Osteoblast (primary cell): Measurements from ENCODE around the gene DDX24. TPM values are rescaled to one million over a fixed set of nuclear protein-coding genes. Genes with fewer than 3 reads are reported as not detected.

Experiments used
- DNase-seq: peaks from one replicate; pipeline ENCODE4 v3.0.0; 2011; ENCODE audit warnings: low spot score, mixed read lengths; ENCODE audit not compliant: insufficient read length; ENCODE audit errors: missing footprints
- H2AFZ ChIP-seq: 2 replicates; pipeline ENCODE4 v1.6.0; 2011; ENCODE audit warnings: mild to moderate bottlenecking, low read length
- H3K27ac ChIP-seq: 2 replicates; pipeline ENCODE4 v1.5.1; 2011; ENCODE audit warnings: mild to moderate bottlenecking, low read depth, low read length, moderate library complexity
- H3K27me3 ChIP-seq: 2 replicates; pipeline ENCODE4 v1.6.0; 2012; ENCODE audit warnings: mild to moderate bottlenecking, control low read depth, inconsistent platforms, low read length, moderate library complexity; ENCODE audit not compliant: insufficient read depth
- H3K36me3 ChIP-seq: 2 replicates; pipeline ENCODE4 v1.5.1; 2011; ENCODE audit warnings: mild to moderate bottlenecking, low read length, control low read depth, moderate library complexity; ENCODE audit not compliant: insufficient read depth
- H3K4me1 ChIP-seq: 2 replicates; pipeline ENCODE4 v1.5.1; 2011; ENCODE audit warnings: mild to moderate bottlenecking, low read length, control low read depth, moderate library complexity; ENCODE audit not compliant: insufficient read depth
- H3K4me2 ChIP-seq: 2 replicates; pipeline ENCODE4 v1.6.0; 2011; ENCODE audit warnings: mild to moderate bottlenecking, low read length; ENCODE audit not compliant: insufficient read depth
- H3K4me3 ChIP-seq: fragments of 200-600 bp; sonication (generic); 3 replicates; pipeline ENCODE4 v1.5.1; 2012; ENCODE audit warnings: mild to moderate bottlenecking, low read length, inconsistent platforms; ENCODE audit not compliant: insufficient read depth
- H3K79me2 ChIP-seq: 2 replicates; pipeline ENCODE4 v1.6.0; 2012; ENCODE audit warnings: mild to moderate bottlenecking, low read length, control low read depth, inconsistent platforms; ENCODE audit not compliant: insufficient read depth
- H3K9me3 ChIP-seq: 2 replicates; pipeline ENCODE4 v1.5.1; 2011; ENCODE audit warnings: low read depth, low read length, control low read depth
- H4K20me1 ChIP-seq: 2 replicates; pipeline ENCODE4 v1.6.0; 2012; ENCODE audit warnings: mild to moderate bottlenecking, low read length, control low read depth; ENCODE audit not compliant: insufficient read depth
- CTCF ChIP-seq: IDR thresholded peaks from 2 replicates; pipeline ENCODE4 v1.5.1; 2011; ENCODE audit warnings: mild to moderate bottlenecking, low read depth, low read length, moderate library complexity; ENCODE audit errors: extremely low read depth
- total RNA-seq: library from RNA; depleted of rRNA; stranded (reverse); fragments of >200 nt; gene quantifications from 2 replicates; pipeline ENCODE4 v1.2.3, GENCODE V29; 2012

The DDX24 gene
- total RNA-seq, 1 donor, result 134 TPM

GRCh38 chr14:94100847-94101246, 19.8 kb upstream of the DDX24 start:
- Histone ChIP-seq H3K27ac (peak overlapping the region; percentile 20), H2AFZ (no peak overlapping the region), H3K9me3 (no peaks in the 10 kb centered on the region), H3K79me2 (no peaks in the 10 kb centered on the region), H4K20me1 (no peaks in the 10 kb centered on the region), H3K4me1 (peaks cover 16% of the 10 kb centered on the region), H3K36me3 (no peaks in the 10 kb centered on the region), H3K4me2 (peak overlapping the region; percentile 28), H3K4me3 (no peak overlapping the region), H3K27me3 (no peaks in the 10 kb centered on the region)
- no peak for TF ChIP-seq CTCF
- peak; percentile 96 for DNase-seq

DNA sequence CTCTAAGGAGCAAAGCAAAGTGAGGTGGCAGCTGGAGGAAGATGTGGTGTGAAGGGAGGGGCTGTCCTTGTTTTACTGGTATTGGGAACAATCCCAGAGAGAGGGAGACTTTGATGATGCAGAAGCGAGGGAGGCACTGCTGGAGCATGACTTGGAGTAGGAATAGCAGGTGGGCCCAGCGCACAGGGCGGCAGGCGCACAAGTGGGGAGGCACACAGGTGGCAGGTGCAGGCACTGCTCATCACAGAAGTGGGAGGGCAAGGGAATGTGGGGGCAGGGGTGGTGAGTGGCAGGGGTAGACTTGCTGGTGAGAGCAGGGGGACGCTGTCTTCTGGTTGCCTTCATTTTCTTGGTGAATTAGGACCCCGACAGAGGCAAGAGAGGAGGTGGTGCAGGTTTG, 18.0 kb upstream of the DDX24 start:
- no peak overlapping the region for H3K27ac ChIP-seq
- H3K4me2 ChIP-seq, result no peak overlapping the region

DNA sequence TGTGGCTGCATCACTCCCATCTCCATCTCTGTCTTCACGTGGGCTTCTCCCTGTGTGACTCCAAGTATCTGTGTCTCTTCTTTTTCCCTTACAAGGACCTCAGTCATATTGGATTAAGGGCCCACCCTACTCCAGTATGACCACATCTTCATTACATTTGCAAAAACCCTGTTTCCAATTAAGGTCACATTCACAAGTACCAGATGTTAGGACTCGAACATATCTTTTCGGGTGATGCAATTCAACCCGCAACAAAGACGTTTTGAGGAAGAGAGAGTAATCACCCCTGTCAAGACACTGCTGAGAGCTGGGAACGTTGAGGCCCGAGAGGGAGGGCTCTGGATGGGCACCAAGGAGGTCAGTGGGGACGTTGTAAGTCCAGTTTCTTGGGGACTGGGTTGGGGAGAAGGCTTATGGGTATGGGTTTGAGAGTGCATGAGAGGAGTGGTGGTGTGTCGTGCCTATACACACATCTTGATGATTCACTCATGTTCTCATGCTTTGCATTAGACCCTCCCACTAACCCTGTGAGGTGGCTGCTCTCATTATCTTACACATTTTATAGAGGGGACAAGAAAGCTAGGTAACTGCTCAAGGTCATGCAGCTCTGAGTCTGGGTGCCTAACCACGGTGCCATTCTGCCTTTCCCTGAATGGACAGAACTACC, 17.5 kb upstream of the DDX24 start:
- Histone ChIP-seq H3K4me1 (peaks cover 16% of the 10 kb centered on the region), H3K79me2 (no peaks in the 10 kb centered on the region), H3K36me3 (no peaks in the 10 kb centered on the region), H3K27me3 (no peaks in the 10 kb centered on the region), H3K4me2 (no peak overlapping the region), H3K27ac (no peak overlapping the region), H2AFZ (no peak overlapping the region), H4K20me1 (no peaks in the 10 kb centered on the region), H3K4me3 (no peak overlapping the region), H3K9me3 (no peaks in the 10 kb centered on the region)
- no peak for DNase-seq
- TF ChIP-seq CTCF, result no peak

More for the DNA sequence above, 18.0 kb upstream of the DDX24 start:
- H3K4me1 ChIP-seq, result peaks cover 16% of the 10 kb centered on the region
- H3K27me3 ChIP-seq, result no peaks in the 10 kb centered on the region
- TF ChIP-seq CTCF, result no peak
- no peaks in the 10 kb centered on the region for H3K9me3 ChIP-seq
- no peaks in the 10 kb centered on the region for H3K36me3 ChIP-seq
- no peak overlapping the region for H2AFZ ChIP-seq
- no peaks in the 10 kb centered on the region for H3K79me2 ChIP-seq
- no peak for DNase-seq
- H3K4me3 ChIP-seq, result no peak overlapping the region
- H4K20me1 ChIP-seq, result no peaks in the 10 kb centered on the region

- no peaks in the 10 kb centered on the region for H3K27me3 ChIP-seq
- no peak for DNase-seq
- H4K20me1 ChIP-seq, result no peaks in the 10 kb centered on the region
These were observed 16.1 kb upstream of the DDX24 start for GRCh38 chr14:94097091-94097490.

More at GRCh38 chr14:94097091-94097490, 16.1 kb upstream of the DDX24 start:
- Histone ChIP-seq H3K4me3 (no peak overlapping the region), H2AFZ (no peak overlapping the region), H3K9me3 (no peaks in the 10 kb centered on the region), H3K4me2 (no peak overlapping the region), H3K79me2 (no peaks in the 10 kb centered on the region), H3K4me1 (peaks cover 16% of the 10 kb centered on the region), H3K36me3 (no peaks in the 10 kb centered on the region), H3K27ac (no peak overlapping the region)
- TF ChIP-seq CTCF, result no peak
